Psoas muscle (tissue), 8 donors: ENCODE results near the gene POLR3K. TPM values are rescaled to one million over a fixed set of nuclear protein-coding genes. Genes with fewer than 3 reads are reported as not detected.
"Not testable (repeated sequence)": the region's sequence is repeated elsewhere in the genome, so short reads cannot be mapped to it uniquely, and the experiment has no call there.

Source experiments
- ATAC-seq, 4 donors: fragments of 200-7000 bp; cut with Tn5 transposase; one replicate each; pipeline ENCODE4 v1.9.1; 2020; ENCODE audit warnings: moderate library complexity in 3 of 4, mild to moderate bottlenecking in 2 of 4
- DNase-seq, 2 donors: peaks; one replicate each; pipeline ENCODE4 v3.0.0-alpha.2; 2020
- H3K27ac ChIP-seq: fragments of 200-600 bp; one replicate; pipeline ENCODE4 v1.8.0; 2022
- H3K27me3 ChIP-seq, 3 donors: fragments of 200-600 bp in 1 of 3; one replicate each; pipeline versions ENCODE4 v1.6.1 to v1.8.0; 2013 to 2022; ENCODE audit warnings: low read length in 2 of 3, mild to moderate bottlenecking in 2 of 3, moderate library complexity in 1 of 3; ENCODE audit not compliant: insufficient read depth in 3 of 3
- H3K36me3 ChIP-seq, 2 donors: fragments of 200-600 bp in 1 of 2; one replicate each; pipeline versions ENCODE4 v1.6.1 to v1.8.0; 2013 to 2022; ENCODE audit warnings: low read depth in 1 of 2, mild to moderate bottlenecking in 1 of 2, moderate library complexity in 1 of 2; ENCODE audit not compliant: insufficient read depth in 1 of 2
- H3K4me1 ChIP-seq: fragments of 200-600 bp; one replicate; pipeline ENCODE4 v1.8.0; 2022
- H3K4me3 ChIP-seq: fragments of 200-600 bp; one replicate; pipeline ENCODE4 v1.8.0; 2022; ENCODE audit warnings: mild to moderate bottlenecking
- H3K9me3 ChIP-seq: fragments of 200-600 bp; one replicate; pipeline ENCODE4 v1.8.0; 2022
- CTCF ChIP-seq: fragments of 200-600 bp; IDR thresholded peaks from one replicate; pipeline ENCODE4 v1.8.0; 2022; ENCODE audit warnings: antibody characterized with exemption
- WGBS, 3 donors: extraction: QIAGEN DNeasy Blood & Tissue Kit; methylation state at CpG; one replicate each; pipeline versions ENCODE4 v1.1.6 to v1.1.7; 2013; 5-methylcytosine and 5-hydroxymethylcytosine counted together
- intact Hi-C, 2 donors: fragments of 100-400 bp; cut with DNase I; formaldehyde crosslinking; loops; one replicate each; pipeline versions ENCODE4 v1.11.0 to v1.14.2; 2022
- polyA plus RNA-seq, 3 donors: library from polyadenylated mRNA; stranded (reverse); fragments of 200-250 nt; gene quantifications; one replicate each; pipeline ENCODE4 v1.2.3, GENCODE V29; 2013
- total RNA-seq, 4 donors: library from RNA; stranded (reverse); fragmentation: NEBNext Ultra II Directional in 2 of 4; extraction: Animal tissue kit (Norgen Biotek cat#: 25700) in 2 of 4; gene quantifications; one replicate each; pipeline versions ENCODE4 v1.2.1 to v1.2.4, GENCODE V29; 2021 to 2023
- donor health status: healthy with polysubstance abuse.
- donor health status: DM: no; HTN: no; CAD: no; lungs with moderate emphysema.
- donor health status: Bipolar disorder and iron deficiency.
- donor health status: healthy.
- donor health status: DM: yes; HTN: yes; CAD: no.
- donor health status: DM: no; HTN: no; CAD: no.
- donor health status: DM: no; HTN: no; CAD: no.
- donor health status: DM: yes; HTN: yes; CAD: no.

POLR3K gene
- total and polyA plus RNA-seq, 7 donors = 5.8 to 17.5 (median 10.9) TPM

- H3K4me3 ChIP-seq, H3K9me3 ChIP-seq, H3K27ac ChIP-seq, intact Hi-C loops, H3K4me1 ChIP-seq, ATAC-seq, H3K27me3 ChIP-seq, H3K36me3 ChIP-seq: not testable (repeated sequence)
- peak; percentile 93 to 97 for DNase-seq
- 8 to 16% (median 14%) methylated on average over 6 to 9 of the region's 27 CpGs for WGBS, 3 donors
- peak; percentile 45 for TF ChIP-seq CTCF
These were observed 42.6 kb downstream of the POLR3K start for GRCh38 chr16:10772-11171.

DNA sequence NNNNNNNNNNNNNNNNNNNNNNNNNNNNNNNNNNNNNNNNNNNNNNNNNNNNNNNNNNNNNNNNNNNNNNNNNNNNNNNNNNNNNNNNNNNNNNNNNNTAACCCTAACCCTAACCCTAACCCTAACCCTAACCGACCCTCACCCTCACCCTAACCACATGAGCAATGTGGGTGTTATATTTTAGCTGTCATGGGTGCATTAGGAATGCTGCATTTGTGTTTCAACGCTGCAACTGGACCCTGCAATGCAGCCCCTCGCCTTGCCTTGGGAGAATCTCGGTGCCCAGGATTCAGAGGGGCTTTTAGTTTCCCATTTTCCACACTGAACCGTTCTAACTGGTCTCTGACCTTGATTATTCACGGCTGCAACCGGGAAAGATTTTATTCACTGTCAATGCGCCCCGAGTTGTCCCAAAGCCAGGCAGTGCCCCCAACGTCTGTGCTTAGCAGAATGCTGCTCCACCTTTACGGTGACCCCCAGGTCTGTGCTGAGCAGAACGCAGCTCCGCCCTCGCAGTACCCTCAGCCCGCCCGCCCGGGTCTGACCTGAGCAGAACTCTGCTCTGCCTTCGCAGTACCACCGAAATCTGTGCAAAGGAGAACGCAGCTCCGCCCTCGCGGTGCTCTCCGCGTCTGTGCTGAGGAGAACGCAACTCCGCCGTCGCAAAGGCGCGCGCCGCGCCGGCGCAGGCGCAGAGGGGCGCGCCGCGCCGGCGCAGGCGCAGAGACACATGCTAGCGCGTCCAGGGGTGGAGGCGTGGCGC, 43.3 kb downstream of the POLR3K start:
- TF ChIP-seq CTCF = no peak
- 57 to 70% (median 62%) methylated on average over 33 to 48 of the region's 48 CpGs for WGBS, 3 donors
- H3K4me3 ChIP-seq = no peak overlapping the region
- intact Hi-C loops = no loop called here
- no peaks in the 10 kb centered on the region for H3K4me1 ChIP-seq
- ATAC-seq (peak; percentile 84 to 95 (median 92)), DNase-seq (peak in 1 of 2 donors; percentile 56)
- H3K9me3 ChIP-seq = no peaks in the 10 kb centered on the region
- no peak overlapping the region for H3K27ac ChIP-seq
- no peaks in the 10 kb centered on the region for H3K36me3 ChIP-seq
- H3K27me3 ChIP-seq = no peaks in the 10 kb centered on the region

Other genes with a start within 250 kb of the POLR3K start
- gene SNRNP25, start 220 bp upstream of the POLR3K start, total RNA-seq = 10 to 100 TPM; 40.0 to 62.0 (median 48.9) TPM
- gene SNRNP25, start 220 bp upstream of the POLR3K start, polyA plus RNA-seq = 10 to 100 TPM; 65.3 to 82.2 (median 70.5) TPM
- gene RHBDF1, start 19.0 kb upstream of the POLR3K start, total RNA-seq = 10 to 100 TPM in 3 of 4 donors, 1 to 10 TPM in 1; 9.0 to 24.8 (median 20.8) TPM
- 10 to 100 TPM; 11.4 to 22.2 (median 15.3) TPM for gene RHBDF1, start 19.0 kb upstream of the POLR3K start, polyA plus RNA-seq
- 10 to 100 TPM; 23.0 to 43.1 (median 37.8) TPM for gene MPG, start 24.6 kb upstream of the POLR3K start, total RNA-seq
- gene MPG, start 24.6 kb upstream of the POLR3K start, polyA plus RNA-seq = 10 to 100 TPM; 53.8 to 68.1 (median 57.7) TPM
- gene NPRL3, start 85.1 kb upstream of the POLR3K start, total RNA-seq = 10 to 100 TPM; 21.2 to 31.2 (median 30.3) TPM
- gene NPRL3, start 85.1 kb upstream of the POLR3K start, polyA plus RNA-seq = 10 to 100 TPM; 13.9 to 23.7 (median 22.1) TPM
- gene HBZ, start 99.0 kb upstream of the POLR3K start, total RNA-seq = not detected
- gene HBZ, start 99.0 kb upstream of the POLR3K start, polyA plus RNA-seq = under 1 TPM; 0.05 to 0.12 (median 0.11) TPM
- 1 to 10 TPM in 1 of 4 donors, not detected in 3; 2.9 TPM for gene HBM, start 112.4 kb upstream of the POLR3K start, total RNA-seq
- gene HBM, start 112.4 kb upstream of the POLR3K start, polyA plus RNA-seq = not detected
- 1,000 to 10,000 TPM in 1 of 4 donors, 100 to 1,000 TPM in 1, 10 to 100 TPM in 2; 11.9 to 1,244 (median 122) TPM for gene HBA2, start 119.3 kb upstream of the POLR3K start, total RNA-seq
- 10 to 100 TPM; 18.5 to 24.9 (median 22.9) TPM for gene HBA2, start 119.3 kb upstream of the POLR3K start, polyA plus RNA-seq
- gene HBA1, start 123.1 kb upstream of the POLR3K start, total RNA-seq = 1,000 to 10,000 TPM in 1 of 4 donors, 100 to 1,000 TPM in 1, 10 to 100 TPM in 2; 22.5 to 1,513 (median 169) TPM
- 10 to 100 TPM in 1 of 3 donors, 1 to 10 TPM in 2; 6.1 to 10.3 (median 8.2) TPM for gene HBA1, start 123.1 kb upstream of the POLR3K start, polyA plus RNA-seq
- gene HBQ1, start 126.9 kb upstream of the POLR3K start, total RNA-seq = under 1 TPM in 1 of 4 donors, not detected in 3; 0.58 TPM
- not detected for gene HBQ1, start 126.9 kb upstream of the POLR3K start, polyA plus RNA-seq
- gene LUC7L, start 175.8 kb upstream of the POLR3K start, total RNA-seq = 10 to 100 TPM; 23.8 to 30.3 (median 27.1) TPM
- 10 to 100 TPM; 36.3 to 58.9 (median 36.7) TPM for gene LUC7L, start 175.8 kb upstream of the POLR3K start, polyA plus RNA-seq
- 100 to 1,000 TPM; 108 to 154 (median 120) TPM for gene FAM234A, start 181.2 kb upstream of the POLR3K start, total RNA-seq
- 100 to 1,000 TPM in 1 of 3 donors, 10 to 100 TPM in 2; 54.2 to 198 (median 98.4) TPM for gene FAM234A, start 181.2 kb upstream of the POLR3K start, polyA plus RNA-seq
- 1 to 10 TPM in 3 of 4 donors, under 1 TPM in 1; 0.92 to 2.6 (median 1.3) TPM for gene RGS11, start 222.3 kb upstream of the POLR3K start, total RNA-seq
- gene RGS11, start 222.3 kb upstream of the POLR3K start, polyA plus RNA-seq = under 1 TPM; 0.20 to 0.69 (median 0.46) TPM
- gene ARHGDIG, start 227.0 kb upstream of the POLR3K start, total RNA-seq = 1 to 10 TPM in 1 of 4 donors, under 1 TPM in 2, not detected in 1; 0.59 to 4.1 (median 0.69) TPM
- under 1 TPM; 0.12 to 0.28 (median 0.13) TPM for gene ARHGDIG, start 227.0 kb upstream of the POLR3K start, polyA plus RNA-seq
- under 1 TPM in 1 of 4 donors, not detected in 3; 0.90 TPM for gene PDIA2, start 229.6 kb upstream of the POLR3K start, total RNA-seq
- gene PDIA2, start 229.6 kb upstream of the POLR3K start, polyA plus RNA-seq = under 1 TPM in 2 of 3 donors, not detected in 1; 0.08 to 0.14 TPM